ENCODE results near the gene TEPSIN. TPM values are rescaled to one million over a fixed set of nuclear protein-coding genes. Genes with fewer than 3 reads are reported as not detected.

TEPSIN gene
- total RNA-seq, 1 experiment from 2014 or later = 40.7 TPM

DNA sequence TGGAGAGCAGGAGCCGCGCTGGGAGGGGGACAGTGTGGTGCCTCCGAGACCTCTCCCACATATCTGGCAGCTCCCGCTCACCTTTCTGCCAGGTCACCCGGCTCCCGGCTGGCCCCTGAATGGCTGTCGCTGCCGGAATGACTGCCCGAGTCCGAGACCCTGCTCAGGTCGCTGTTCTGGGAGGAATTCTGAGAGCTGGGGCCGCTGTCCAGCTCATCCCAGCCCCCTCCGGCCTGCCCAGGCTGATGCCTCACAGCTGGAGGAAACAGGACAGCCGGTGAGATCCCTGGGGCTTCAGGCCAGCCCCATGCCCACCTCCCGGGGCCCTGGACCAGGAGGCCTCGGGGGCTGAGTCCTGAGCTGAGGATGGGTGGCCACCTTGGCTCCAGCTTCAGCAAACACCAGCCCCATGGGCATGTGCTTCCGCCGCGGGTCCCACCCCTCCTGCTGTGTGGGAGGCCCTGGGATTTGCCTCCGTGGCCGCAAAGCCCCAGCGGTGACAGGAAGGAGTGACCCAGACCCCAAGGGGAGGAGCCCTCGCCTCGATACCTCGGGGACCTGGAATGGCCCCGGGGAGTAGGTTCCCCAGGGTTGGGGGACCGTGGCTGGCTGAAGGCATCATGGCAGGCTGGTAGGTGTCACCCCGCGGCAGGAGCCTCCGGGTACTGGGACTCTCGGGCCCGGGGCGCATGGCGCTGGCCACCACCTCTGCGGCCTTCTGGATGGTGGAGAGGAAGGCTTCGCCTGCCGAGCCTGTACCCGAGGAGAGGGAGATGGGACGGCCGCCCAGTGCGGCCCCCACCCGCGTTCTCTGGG is 6.9 kb downstream of the TEPSIN start:
- Mint-ChIP-seq H3K9me3 (no peaks in the 10 kb centered on the region), H3K4me1 (no peaks in the 10 kb centered on the region), H3K27ac (no peak overlapping the region), H3K4me3 (no peak overlapping the region), H3K36me3 (peaks cover 14% of the 10 kb centered on the region), H3K27me3 (ENCODE audit: low read depth) (no peaks in the 10 kb centered on the region; the same call in 1 of the 2 replicates)
- ChIA-PET CTCF (interaction anchor here (0.9 kb wide), 2 partner anchors 89 to 90 kb away, joined by 3 to 4 read pairs; no protein-coding TSS in a partner anchor), POLR2A (no interaction called here)
- TF ChIP-seq, protein P1, sequence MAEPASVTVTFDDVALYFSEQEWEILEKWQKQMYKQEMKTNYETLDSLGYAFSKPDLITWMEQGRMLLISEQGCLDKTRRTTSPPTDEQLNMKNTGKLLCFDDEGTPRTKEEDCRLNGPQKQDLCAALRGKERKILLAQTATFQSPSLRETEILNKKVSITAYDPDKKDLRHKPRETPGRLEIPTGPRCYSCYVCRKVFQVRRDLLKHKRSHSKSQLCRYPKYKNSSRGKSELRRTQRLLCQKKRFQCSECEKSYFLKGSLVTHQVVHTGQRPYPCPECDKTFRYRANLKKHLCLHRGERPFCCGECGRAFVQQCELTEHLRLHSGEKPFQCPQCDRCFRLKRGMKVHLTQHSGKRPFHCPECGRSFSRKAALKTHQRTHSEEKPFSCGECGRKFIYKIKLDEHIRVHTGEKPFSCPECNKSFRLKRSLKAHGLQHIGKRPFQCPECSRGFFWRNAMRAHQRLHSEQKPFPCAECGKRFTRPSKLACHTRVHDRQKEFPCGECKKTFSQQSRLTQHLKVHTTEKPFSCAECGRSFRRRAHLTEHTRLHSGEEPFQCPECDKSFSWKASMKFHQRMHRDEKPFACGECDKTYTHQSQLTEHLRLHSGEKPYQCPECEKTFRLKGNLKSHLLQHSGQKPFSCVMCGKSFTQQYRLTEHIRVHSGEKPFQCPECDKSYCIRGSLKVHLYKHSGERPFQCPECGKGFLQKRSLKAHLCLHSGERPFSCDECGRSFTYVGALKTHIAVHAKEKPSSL (CRISPR knock-in tag; conservative IDR thresholded peaks at IDR 0.05) = no peak
- TF ChIP-seq ZNF121 (CRISPR knock-in tag; IDR thresholded peaks at IDR 0.05) (no peak), NR1H2 (CRISPR knock-in tag; IDR thresholded peaks at IDR 0.05) (no peak)
- TF ChIP-seq, protein P2, sequence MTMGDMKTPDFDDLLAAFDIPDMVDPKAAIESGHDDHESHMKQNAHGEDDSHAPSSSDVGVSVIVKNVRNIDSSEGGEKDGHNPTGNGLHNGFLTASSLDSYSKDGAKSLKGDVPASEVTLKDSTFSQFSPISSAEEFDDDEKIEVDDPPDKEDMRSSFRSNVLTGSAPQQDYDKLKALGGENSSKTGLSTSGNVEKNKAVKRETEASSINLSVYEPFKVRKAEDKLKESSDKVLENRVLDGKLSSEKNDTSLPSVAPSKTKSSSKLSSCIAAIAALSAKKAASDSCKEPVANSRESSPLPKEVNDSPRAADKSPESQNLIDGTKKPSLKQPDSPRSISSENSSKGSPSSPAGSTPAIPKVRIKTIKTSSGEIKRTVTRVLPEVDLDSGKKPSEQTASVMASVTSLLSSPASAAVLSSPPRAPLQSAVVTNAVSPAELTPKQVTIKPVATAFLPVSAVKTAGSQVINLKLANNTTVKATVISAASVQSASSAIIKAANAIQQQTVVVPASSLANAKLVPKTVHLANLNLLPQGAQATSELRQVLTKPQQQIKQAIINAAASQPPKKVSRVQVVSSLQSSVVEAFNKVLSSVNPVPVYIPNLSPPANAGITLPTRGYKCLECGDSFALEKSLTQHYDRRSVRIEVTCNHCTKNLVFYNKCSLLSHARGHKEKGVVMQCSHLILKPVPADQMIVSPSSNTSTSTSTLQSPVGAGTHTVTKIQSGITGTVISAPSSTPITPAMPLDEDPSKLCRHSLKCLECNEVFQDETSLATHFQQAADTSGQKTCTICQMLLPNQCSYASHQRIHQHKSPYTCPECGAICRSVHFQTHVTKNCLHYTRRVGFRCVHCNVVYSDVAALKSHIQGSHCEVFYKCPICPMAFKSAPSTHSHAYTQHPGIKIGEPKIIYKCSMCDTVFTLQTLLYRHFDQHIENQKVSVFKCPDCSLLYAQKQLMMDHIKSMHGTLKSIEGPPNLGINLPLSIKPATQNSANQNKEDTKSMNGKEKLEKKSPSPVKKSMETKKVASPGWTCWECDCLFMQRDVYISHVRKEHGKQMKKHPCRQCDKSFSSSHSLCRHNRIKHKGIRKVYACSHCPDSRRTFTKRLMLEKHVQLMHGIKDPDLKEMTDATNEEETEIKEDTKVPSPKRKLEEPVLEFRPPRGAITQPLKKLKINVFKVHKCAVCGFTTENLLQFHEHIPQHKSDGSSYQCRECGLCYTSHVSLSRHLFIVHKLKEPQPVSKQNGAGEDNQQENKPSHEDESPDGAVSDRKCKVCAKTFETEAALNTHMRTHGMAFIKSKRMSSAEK (CRISPR knock-in tag; IDR thresholded peaks at IDR 0.05; ENCODE audit: borderline replicate concordance) = no peak
- no peak for ATAC-seq
- DNase-seq (ENCODE audit: low spot score) = no peak

DNA sequence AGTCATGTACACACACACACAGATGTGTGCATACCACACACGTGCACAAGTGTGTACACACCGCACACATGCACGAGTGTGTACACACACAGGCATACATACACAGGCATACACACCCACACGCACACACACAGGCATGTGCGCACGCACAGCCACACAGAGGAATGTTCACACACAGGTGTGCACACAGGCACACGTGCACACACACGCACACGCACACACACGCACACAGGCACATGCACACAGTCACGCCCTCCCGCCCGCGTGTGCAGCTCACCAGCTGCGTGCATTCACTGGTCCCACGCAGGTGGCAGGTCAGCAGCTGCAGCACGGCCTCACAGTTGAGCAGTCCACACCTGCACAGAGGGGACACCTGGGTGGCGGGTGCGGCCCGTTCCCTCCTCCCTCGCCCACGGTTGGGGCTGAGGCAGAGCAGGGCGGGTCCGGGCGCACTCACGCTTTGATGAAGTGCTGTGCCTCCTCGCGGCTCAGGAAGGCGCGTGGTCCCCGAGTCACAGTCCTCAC is 7.7 kb downstream of the TEPSIN start:
- H3K4me1 Mint-ChIP-seq = no peaks in the 10 kb centered on the region
- H3K27ac Mint-ChIP-seq = peak overlapping the region; percentile 54; the same call in 1 of the 2 replicates
- H3K9me3 Mint-ChIP-seq = no peaks in the 10 kb centered on the region
- ChIA-PET CTCF (interaction anchor here (0.9 to 1.0 kb wide), 3 partner anchors 88 to 137 kb away, joined by 3 to 4 read pairs (median 3); no protein-coding TSS in a partner anchor), POLR2A (no interaction called here)
- peaks cover 14% of the 10 kb centered on the region for H3K36me3 Mint-ChIP-seq
- DNase-seq (ENCODE audit: low spot score) (no peak), ATAC-seq (no peak)
- H3K4me3 Mint-ChIP-seq = no peak overlapping the region
- peaks cover 3% of the 10 kb centered on the region for H3K27me3 Mint-ChIP-seq (ENCODE audit: low read depth)
- TF ChIP-seq, protein P3, sequence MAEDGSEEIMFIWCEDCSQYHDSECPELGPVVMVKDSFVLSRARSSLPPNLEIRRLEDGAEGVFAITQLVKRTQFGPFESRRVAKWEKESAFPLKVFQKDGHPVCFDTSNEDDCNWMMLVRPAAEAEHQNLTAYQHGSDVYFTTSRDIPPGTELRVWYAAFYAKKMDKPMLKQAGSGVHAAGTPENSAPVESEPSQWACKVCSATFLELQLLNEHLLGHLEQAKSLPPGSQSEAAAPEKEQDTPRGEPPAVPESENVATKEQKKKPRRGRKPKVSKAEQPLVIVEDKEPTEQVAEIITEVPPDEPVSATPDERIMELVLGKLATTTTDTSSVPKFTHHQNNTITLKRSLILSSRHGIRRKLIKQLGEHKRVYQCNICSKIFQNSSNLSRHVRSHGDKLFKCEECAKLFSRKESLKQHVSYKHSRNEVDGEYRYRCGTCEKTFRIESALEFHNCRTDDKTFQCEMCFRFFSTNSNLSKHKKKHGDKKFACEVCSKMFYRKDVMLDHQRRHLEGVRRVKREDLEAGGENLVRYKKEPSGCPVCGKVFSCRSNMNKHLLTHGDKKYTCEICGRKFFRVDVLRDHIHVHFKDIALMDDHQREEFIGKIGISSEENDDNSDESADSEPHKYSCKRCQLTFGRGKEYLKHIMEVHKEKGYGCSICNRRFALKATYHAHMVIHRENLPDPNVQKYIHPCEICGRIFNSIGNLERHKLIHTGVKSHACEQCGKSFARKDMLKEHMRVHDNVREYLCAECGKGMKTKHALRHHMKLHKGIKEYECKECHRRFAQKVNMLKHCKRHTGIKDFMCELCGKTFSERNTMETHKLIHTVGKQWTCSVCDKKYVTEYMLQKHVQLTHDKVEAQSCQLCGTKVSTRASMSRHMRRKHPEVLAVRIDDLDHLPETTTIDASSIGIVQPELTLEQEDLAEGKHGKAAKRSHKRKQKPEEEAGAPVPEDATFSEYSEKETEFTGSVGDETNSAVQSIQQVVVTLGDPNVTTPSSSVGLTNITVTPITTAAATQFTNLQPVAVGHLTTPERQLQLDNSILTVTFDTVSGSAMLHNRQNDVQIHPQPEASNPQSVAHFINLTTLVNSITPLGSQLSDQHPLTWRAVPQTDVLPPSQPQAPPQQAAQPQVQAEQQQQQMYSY (CRISPR knock-in tag; IDR thresholded peaks at IDR 0.05) = no peak
- TF ChIP-seq, protein P4, sequence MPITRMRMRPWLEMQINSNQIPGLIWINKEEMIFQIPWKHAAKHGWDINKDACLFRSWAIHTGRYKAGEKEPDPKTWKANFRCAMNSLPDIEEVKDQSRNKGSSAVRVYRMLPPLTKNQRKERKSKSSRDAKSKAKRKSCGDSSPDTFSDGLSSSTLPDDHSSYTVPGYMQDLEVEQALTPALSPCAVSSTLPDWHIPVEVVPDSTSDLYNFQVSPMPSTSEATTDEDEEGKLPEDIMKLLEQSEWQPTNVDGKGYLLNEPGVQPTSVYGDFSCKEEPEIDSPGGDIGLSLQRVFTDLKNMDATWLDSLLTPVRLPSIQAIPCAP (CRISPR knock-in tag; IDR thresholded peaks at IDR 0.05) = no peak
- TF ChIP-seq NFYB (CRISPR knock-in tag; conservative IDR thresholded peaks at IDR 0.05; ENCODE audit: low read depth) = no peak
- TF ChIP-seq, protein P1 (CRISPR knock-in tag; conservative IDR thresholded peaks at IDR 0.05) = no peak
- TF ChIP-seq, protein P5, sequence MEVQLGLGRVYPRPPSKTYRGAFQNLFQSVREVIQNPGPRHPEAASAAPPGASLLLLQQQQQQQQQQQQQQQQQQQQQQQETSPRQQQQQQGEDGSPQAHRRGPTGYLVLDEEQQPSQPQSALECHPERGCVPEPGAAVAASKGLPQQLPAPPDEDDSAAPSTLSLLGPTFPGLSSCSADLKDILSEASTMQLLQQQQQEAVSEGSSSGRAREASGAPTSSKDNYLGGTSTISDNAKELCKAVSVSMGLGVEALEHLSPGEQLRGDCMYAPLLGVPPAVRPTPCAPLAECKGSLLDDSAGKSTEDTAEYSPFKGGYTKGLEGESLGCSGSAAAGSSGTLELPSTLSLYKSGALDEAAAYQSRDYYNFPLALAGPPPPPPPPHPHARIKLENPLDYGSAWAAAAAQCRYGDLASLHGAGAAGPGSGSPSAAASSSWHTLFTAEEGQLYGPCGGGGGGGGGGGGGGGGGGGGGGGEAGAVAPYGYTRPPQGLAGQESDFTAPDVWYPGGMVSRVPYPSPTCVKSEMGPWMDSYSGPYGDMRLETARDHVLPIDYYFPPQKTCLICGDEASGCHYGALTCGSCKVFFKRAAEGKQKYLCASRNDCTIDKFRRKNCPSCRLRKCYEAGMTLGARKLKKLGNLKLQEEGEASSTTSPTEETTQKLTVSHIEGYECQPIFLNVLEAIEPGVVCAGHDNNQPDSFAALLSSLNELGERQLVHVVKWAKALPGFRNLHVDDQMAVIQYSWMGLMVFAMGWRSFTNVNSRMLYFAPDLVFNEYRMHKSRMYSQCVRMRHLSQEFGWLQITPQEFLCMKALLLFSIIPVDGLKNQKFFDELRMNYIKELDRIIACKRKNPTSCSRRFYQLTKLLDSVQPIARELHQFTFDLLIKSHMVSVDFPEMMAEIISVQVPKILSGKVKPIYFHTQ (CRISPR knock-in tag; IDR thresholded peaks at IDR 0.05) = no peak
- TF ChIP-seq ETV6 (CRISPR knock-in tag; IDR thresholded peaks at IDR 0.05) = no peak
- TF ChIP-seq, protein P6, sequence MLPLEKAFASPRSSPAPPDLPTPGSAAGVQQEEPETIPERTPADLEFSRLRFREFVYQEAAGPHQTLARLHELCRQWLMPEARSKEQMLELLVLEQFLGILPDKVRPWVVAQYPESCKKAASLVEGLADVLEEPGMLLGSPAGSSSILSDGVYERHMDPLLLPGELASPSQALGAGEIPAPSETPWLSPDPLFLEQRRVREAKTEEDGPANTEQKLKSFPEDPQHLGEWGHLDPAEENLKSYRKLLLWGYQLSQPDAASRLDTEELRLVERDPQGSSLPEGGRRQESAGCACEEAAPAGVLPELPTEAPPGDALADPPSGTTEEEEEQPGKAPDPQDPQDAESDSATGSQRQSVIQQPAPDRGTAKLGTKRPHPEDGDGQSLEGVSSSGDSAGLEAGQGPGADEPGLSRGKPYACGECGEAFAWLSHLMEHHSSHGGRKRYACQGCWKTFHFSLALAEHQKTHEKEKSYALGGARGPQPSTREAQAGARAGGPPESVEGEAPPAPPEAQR (CRISPR knock-in tag; IDR thresholded peaks at IDR 0.05) = no peak
- TF ChIP-seq, protein P7, sequence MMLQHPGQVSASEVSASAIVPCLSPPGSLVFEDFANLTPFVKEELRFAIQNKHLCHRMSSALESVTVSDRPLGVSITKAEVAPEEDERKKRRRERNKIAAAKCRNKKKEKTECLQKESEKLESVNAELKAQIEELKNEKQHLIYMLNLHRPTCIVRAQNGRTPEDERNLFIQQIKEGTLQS (CRISPR knock-in tag; conservative IDR thresholded peaks at IDR 0.05) = no peak

All from WTC11 (cell line).